ENCODE results near the gene RCN1.
"Not testable (repeated sequence)": the region's sequence is repeated elsewhere in the genome, so short reads cannot be mapped to it uniquely, and the experiment has no call there.

Gene RCN1

GRCh38 chr11:32090545-32091370 lies at the start of gene RCN1:
TSS of gene RCN1 (plus strand) at chr11:32091074. CDS start at chr11:32091197, 123 bp downstream.
- DNase-seq (ENCODE audit: low spot score): peak; percentile 94

GRCh38 chr11:32043737-32044136 lies 47.1 kb upstream of the RCN1 start:
- DNase-seq (ENCODE audit: low spot score): no peak

GRCh38 chr11:32044158-32044863 lies 46.6 kb upstream of the RCN1 start:
- DNase-seq (ENCODE audit: low spot score): no peak

GRCh38 chr11:32045456-32045855 lies 45.4 kb upstream of the RCN1 start:
- DNase-seq (ENCODE audit: low spot score): no peak

GRCh38 chr11:32050264-32050663 lies 40.6 kb upstream of the RCN1 start:
- DNase-seq (ENCODE audit: low spot score): no peak

- peak; percentile 73 for DNase-seq (ENCODE audit: low spot score)
Observed at GRCh38 chr11:32052215-32052614, 38.7 kb upstream of the RCN1 start.

GRCh38 chr11:32053151-32053888 lies 37.6 kb upstream of the RCN1 start:
- no peak for DNase-seq (ENCODE audit: low spot score)

- no peak for DNase-seq (ENCODE audit: low spot score)
Observed at GRCh38 chr11:32055861-32056260, 35.0 kb upstream of the RCN1 start.

GRCh38 chr11:32056438-32056837 lies 34.4 kb upstream of the RCN1 start:
- no peak for DNase-seq (ENCODE audit: low spot score)

GRCh38 chr11:32059686-32060462 lies 31.0 kb upstream of the RCN1 start:
- DNase-seq (ENCODE audit: low spot score): no peak

GRCh38 chr11:32062540-32062939 lies 28.3 kb upstream of the RCN1 start:
- DNase-seq (ENCODE audit: low spot score): no peak

- DNase-seq (ENCODE audit: low spot score): not testable (repeated sequence)
Observed at GRCh38 chr11:32063031-32063430, 27.8 kb upstream of the RCN1 start.

- DNase-seq (ENCODE audit: low spot score): no peak
Observed at GRCh38 chr11:32065865-32066629, 24.8 kb upstream of the RCN1 start.

- no peak for DNase-seq (ENCODE audit: low spot score)
Observed at GRCh38 chr11:32068134-32068870, 22.6 kb upstream of the RCN1 start.

- DNase-seq (ENCODE audit: low spot score): no peak
Observed at GRCh38 chr11:32069361-32070058, 21.4 kb upstream of the RCN1 start.

GRCh38 chr11:32070692-32071091 lies 20.2 kb upstream of the RCN1 start:
- no peak for DNase-seq (ENCODE audit: low spot score)

- DNase-seq (ENCODE audit: low spot score): peak; percentile 55
Observed at GRCh38 chr11:32071811-32072210, 19.1 kb upstream of the RCN1 start.

- DNase-seq (ENCODE audit: low spot score): peak; percentile 57
Observed at GRCh38 chr11:32072872-32073643, 17.8 kb upstream of the RCN1 start.

- DNase-seq (ENCODE audit: low spot score): no peak
Observed at GRCh38 chr11:32073644-32074026, 17.2 kb upstream of the RCN1 start.
